ENCODE results near the gene EXD1. TPM values are rescaled to one million over a fixed set of nuclear protein-coding genes. Genes with fewer than 3 reads are reported as not detected.
A peak's percentile ranks its signal among the peaks of the same experiment; 100 is the strongest.

Gene EXD1
- total and polyA plus RNA-seq, 2 of the 13 experiments (the other 11 are each of a cell fraction or from before 2014, with no cell fraction given), result not detected

GRCh38 chr15:41259546-41260189 lies 29.1 kb upstream of the EXD1 start (continued):
- TF ChIP-seq HIC2 (CRISPR knock-in tag; IDR thresholded peaks at IDR 0.05; ENCODE audit: low read depth), result no peak
- 0 out of 2 replicates have a peak, but pooled peaks have one; percentile 21 for TF ChIP-seq ZNF33B (CRISPR knock-in tag; IDR thresholded peaks at IDR 0.05)
- peak; percentile 97 for TF ChIP-seq RXRB (CRISPR knock-in tag; IDR thresholded peaks at IDR 0.05; ENCODE audit: borderline replicate concordance)
- TF ChIP-seq RAD21 (CRISPR knock-in tag; IDR thresholded peaks at IDR 0.05), result peak; percentile 55; the same call in 1 of the 2 replicates
- peak; percentile 96; the same call in 1 of the 2 replicates for TF ChIP-seq MTA1 (CRISPR knock-in tag; IDR thresholded peaks at IDR 0.05; ENCODE audit: borderline replicate concordance)
- TF ChIP-seq NFIC (IDR thresholded peaks at IDR 0.05; ENCODE audit: low read length), result peak; percentile 19; the same call in 1 of the 2 replicates
- TF ChIP-seq ZBTB1 (CRISPR knock-in tag; IDR thresholded peaks at IDR 0.05; ENCODE audit: borderline replicate concordance), result no peak
- peak; percentile 92 for TF ChIP-seq ZNF609 (CRISPR knock-in tag; IDR thresholded peaks at IDR 0.05; ENCODE audit: borderline replicate concordance)
- 0 out of 2 replicates have a peak, but pooled peaks have one; percentile 42 for TF ChIP-seq SALL2 (CRISPR knock-in tag; IDR thresholded peaks at IDR 0.05)
- TF ChIP-seq ZSCAN20 (CRISPR knock-in tag; IDR thresholded peaks at IDR 0.05; ENCODE audit: borderline replicate concordance), result no peak
- TF ChIP-seq SP140L (CRISPR knock-in tag; IDR thresholded peaks at IDR 0.05; ENCODE audit: borderline replicate concordance), result no peak
- TF ChIP-seq MYC (CRISPR knock-in tag; IDR thresholded peaks at IDR 0.05; ENCODE audit: borderline replicate concordance), result peak; percentile 87
- TF ChIP-seq SOX13 (IDR thresholded peaks at IDR 0.05), result peak; percentile 69; the same call in 1 of the 2 replicates
- TF ChIP-seq SOX13 (CRISPR knock-in tag; conservative IDR thresholded peaks at IDR 0.05 in 1 of 2, IDR thresholded peaks at IDR 0.05 in 1 of 2), result peak in 1 of 2 experiments; percentile 87; a peak in 2 of 4 replicates
- peak; percentile 84 for TF ChIP-seq ZBTB38 (CRISPR knock-in tag; IDR thresholded peaks at IDR 0.05)
- TF ChIP-seq STAT5B (CRISPR knock-in tag; IDR thresholded peaks at IDR 0.05), result no peak

All from HepG2 (cell line).